H9 (cell line): Measurements from ENCODE around the gene ZNF618. TPM values are rescaled to one million over a fixed set of nuclear protein-coding genes. Genes with fewer than 3 reads are reported as not detected.

Experiments used
- DNase-seq: peaks from one replicate; pipeline ENCODE4 v3.0.0-alpha.2; 2017
- H2AFZ ChIP-seq: one replicate; pipeline ENCODE4 v1.6.1; 2013; ENCODE audit warnings: mild to moderate bottlenecking, low read length, control low read depth, moderate library complexity
- H2AK5ac ChIP-seq: 2 replicates; pipeline ENCODE4 v1.6.1; 2013; ENCODE audit warnings: low read length, control low read depth, mixed read lengths; ENCODE audit not compliant: insufficient read length
- H2BK120ac ChIP-seq: one replicate; pipeline ENCODE4 v1.6.1; 2013; ENCODE audit warnings: low read depth, mild to moderate bottlenecking, low read length, control low read depth, inconsistent platforms; ENCODE audit not compliant: poor library complexity, severe bottlenecking
- H2BK12ac ChIP-seq: 2 replicates; pipeline ENCODE4 v1.6.1; 2013; ENCODE audit warnings: low read length, control low read depth, mixed read lengths, low read depth; ENCODE audit not compliant: insufficient read length
- H2BK15ac ChIP-seq: 2 replicates; pipeline ENCODE4 v1.6.1; 2013; ENCODE audit warnings: low read depth, low read length, control low read depth
- H2BK20ac ChIP-seq: one replicate; pipeline ENCODE4 v1.6.1; 2013; ENCODE audit warnings: low read depth, mild to moderate bottlenecking, low read length, control low read depth, inconsistent platforms; ENCODE audit not compliant: poor library complexity, severe bottlenecking
- H2BK5ac ChIP-seq: 2 replicates; pipeline ENCODE4 v1.6.1; 2013; ENCODE audit warnings: low read length, control low read depth, mixed read lengths; ENCODE audit not compliant: insufficient read length
- H3K14ac ChIP-seq: 2 replicates; pipeline ENCODE4 v1.6.1; 2013; ENCODE audit warnings: low read length, control low read depth; ENCODE audit not compliant: insufficient read depth
- H3K18ac ChIP-seq: 2 replicates; pipeline ENCODE4 v1.6.1; 2013; ENCODE audit warnings: low read depth, mild to moderate bottlenecking, mixed read lengths, low read length, control low read depth; ENCODE audit not compliant: insufficient read length
- H3K23ac ChIP-seq: 2 replicates; pipeline ENCODE4 v1.6.1; 2013; ENCODE audit warnings: low read length, control low read depth, mixed read lengths, low read depth; ENCODE audit not compliant: insufficient read length
- H3K23me2 ChIP-seq: 2 replicates; pipeline ENCODE4 v1.6.1; 2013; ENCODE audit warnings: low read depth, mild to moderate bottlenecking, mixed read lengths, low read length, control low read depth; ENCODE audit not compliant: insufficient read length, poor library complexity, severe bottlenecking
- H3K27ac ChIP-seq: 2 replicates; pipeline ENCODE4 v1.5.1; 2013; ENCODE audit warnings: low read length, control low read depth, mixed read lengths, low read depth; ENCODE audit not compliant: insufficient read length
- H3K27me3 ChIP-seq: 2 replicates; pipeline ENCODE4 v1.6.1; 2013; ENCODE audit warnings: low read length, control low read depth, inconsistent platforms; ENCODE audit not compliant: insufficient read depth
- H3K4ac ChIP-seq: 2 replicates; pipeline ENCODE4 v1.6.1; 2013; ENCODE audit warnings: low read depth, mild to moderate bottlenecking, control low read depth, inconsistent platforms, low read length, moderate library complexity
- H3K4me1 ChIP-seq: 2 replicates; pipeline ENCODE4 v1.6.1; 2013; ENCODE audit warnings: low read length, control low read depth, inconsistent platforms; ENCODE audit not compliant: insufficient read depth
- H3K4me2 ChIP-seq: 2 replicates; pipeline ENCODE4 v1.6.1; 2013; ENCODE audit warnings: low read length, control low read depth, mixed read lengths; ENCODE audit not compliant: insufficient read length, insufficient read depth
- H3K56ac ChIP-seq: 2 replicates; pipeline ENCODE4 v1.6.1; 2013; ENCODE audit warnings: low read depth, mild to moderate bottlenecking, mixed read lengths, low read length, control low read depth; ENCODE audit not compliant: insufficient read length
- H3K79me1 ChIP-seq: 2 replicates; pipeline ENCODE4 v1.6.1; 2013; ENCODE audit warnings: low read depth, mild to moderate bottlenecking, moderate library complexity, low read length, control low read depth, inconsistent platforms; ENCODE audit not compliant: insufficient read depth, poor library complexity, severe bottlenecking
- H3K79me2 ChIP-seq: 2 replicates; pipeline ENCODE4 v1.6.1; 2013; ENCODE audit warnings: low read length, control low read depth, inconsistent platforms; ENCODE audit not compliant: insufficient read depth
- H3K9ac ChIP-seq: 2 replicates; pipeline ENCODE4 v1.6.1; 2013; ENCODE audit warnings: low read length, control low read depth, mixed read lengths; ENCODE audit not compliant: insufficient read length; ENCODE audit errors: extremely low read depth
- H3K9me3 ChIP-seq: one replicate; pipeline ENCODE4 v1.6.1; 2013; ENCODE audit warnings: low read depth, low read length, inconsistent platforms; ENCODE audit not compliant: control insufficient read depth
- H3T11ph ChIP-seq: one replicate; pipeline ENCODE4 v1.6.1; 2013; ENCODE audit warnings: mild to moderate bottlenecking, low read length, control low read depth, inconsistent platforms
- H4K20me1 ChIP-seq: one replicate; pipeline ENCODE4 v1.6.1; 2013; ENCODE audit not compliant: control insufficient read depth, insufficient read length, insufficient read depth
- H4K5ac ChIP-seq: 2 replicates; pipeline ENCODE4 v1.6.1; 2013; ENCODE audit warnings: low read depth, mild to moderate bottlenecking, mixed read lengths, low read length, control low read depth; ENCODE audit not compliant: insufficient read length
- H4K8ac ChIP-seq: replicated peaks from 2 replicates; pipeline ENCODE4 v1.6.1; 2013; ENCODE audit warnings: low read length, control low read depth, mixed read lengths, low read depth; ENCODE audit not compliant: insufficient read length
- H4K91ac ChIP-seq: 2 replicates; pipeline ENCODE4 v1.6.1; 2013; ENCODE audit warnings: low read depth, mild to moderate bottlenecking, moderate library complexity, mixed read lengths, low read length, control low read depth; ENCODE audit not compliant: insufficient read length
- H3K27ac Mint-ChIP-seq, 3 experiments: 2 replicates in 2 of 3; 3 replicates in 1 of 3; pipeline ENCODE4 v1.8.0; 2020 to 2021; ENCODE audit warnings: mixed read lengths in 3 of 3, mild to moderate bottlenecking in 1 of 3, moderate library complexity in 1 of 3
- H3K27me3 Mint-ChIP-seq: 2 replicates; pipeline ENCODE4 v1.8.0; 2021; ENCODE audit warnings: low read depth, mild to moderate bottlenecking, moderate library complexity, mixed read lengths
- H3K36me3 Mint-ChIP-seq, 3 experiments: 2 replicates in 2 of 3; 3 replicates in 1 of 3; pipeline ENCODE4 v1.8.0; 2020 to 2021; ENCODE audit warnings: low read depth in 3 of 3, mixed read lengths in 3 of 3; ENCODE audit not compliant: insufficient read depth in 1 of 3
- H3K4me1 Mint-ChIP-seq, 2 experiments: 2 replicates each; pipeline ENCODE4 v1.8.0; 2020; ENCODE audit warnings: mixed read lengths in 2 of 2
- H3K4me3 Mint-ChIP-seq, 2 experiments: 2 replicates in 1 of 2; 3 replicates in 1 of 2; pipeline ENCODE4 v1.8.0; 2020 to 2021; ENCODE audit warnings: mild to moderate bottlenecking in 2 of 2, mixed read lengths in 2 of 2, moderate library complexity in 1 of 2
- H3K9me3 Mint-ChIP-seq, 2 experiments: 2 replicates in 1 of 2; 3 replicates in 1 of 2; pipeline ENCODE4 v1.8.0; 2020; ENCODE audit warnings: mild to moderate bottlenecking in 2 of 2, mixed read lengths in 2 of 2, moderate library complexity in 1 of 2
- CTCF ChIP-seq: fragments of 200-600 bp; sonication (generic); conservative IDR thresholded peaks from 3 replicates; pipeline ENCODE4 v1.8.0; 2021; ENCODE audit warnings: antibody characterized with exemption, mild to moderate bottlenecking
- WGBS: extraction: QIAGEN DNeasy Blood & Tissue Kit; methylation state at CpG from one replicate; pipeline ENCODE4 v1.1.7; 2013; ENCODE audit warnings: missing lambda C conversion rate, low lambda C conversion rate, mixed read lengths; ENCODE audit not compliant: insufficient read length; ENCODE audit errors: extremely low coverage; 5-methylcytosine and 5-hydroxymethylcytosine counted together
- total RNA-seq: library from RNA; stranded (reverse); gene quantifications from 2 replicates; pipeline ENCODE4 v1.2.1, GENCODE V29; 2021

ZNF618 gene
- total RNA-seq, 1 experiment from 2014 or later, result 13.6 TPM

GRCh38 chr9:113879911-113880310 lies 3.8 kb downstream of the ZNF618 start:
- H3K27ac Mint-ChIP-seq, result no peak overlapping the region
- H3K23me2 ChIP-seq, result no peaks in the 10 kb centered on the region

More at GRCh38 chr9:113879911-113880310, 3.8 kb downstream of the ZNF618 start:
- H3K27me3 ChIP-seq, result no peaks in the 10 kb centered on the region
- Mint-ChIP-seq H3K4me1 (peaks cover 32 to 52% of the 10 kb centered on the region in 2 experiments), H3K4me3 (no peak overlapping the region), H3K36me3 (peaks cover 0 to 1% (median 0%) of the 10 kb centered on the region in 3 experiments; a peak in 2 of 7 replicates), H3K9me3 (peaks cover 0 to 3% of the 10 kb centered on the region in 2 experiments; a peak in 1 of 5 replicates), H3K27me3 (peaks cover 5% of the 10 kb centered on the region)
- no peak overlapping the region for H4K8ac ChIP-seq
- peaks cover 4% of the 10 kb centered on the region for H3K79me1 ChIP-seq
- WGBS, result no CpG with 5 or more reads among the region's 4 CpGs
- H4K5ac ChIP-seq, result no peak overlapping the region
- no peak overlapping the region for H3K14ac ChIP-seq
- no peak overlapping the region for H3K18ac ChIP-seq
- no peak overlapping the region for H2BK120ac ChIP-seq
- no peak overlapping the region for H2AK5ac ChIP-seq
- H3K27ac ChIP-seq, result no peak overlapping the region
- no peak for DNase-seq
- no peak overlapping the region for H3K23ac ChIP-seq
- no peak overlapping the region for H3K4ac ChIP-seq
- H4K20me1 ChIP-seq, result no peaks in the 10 kb centered on the region
- no peak overlapping the region for H3K56ac ChIP-seq
- no peaks in the 10 kb centered on the region for H3K9me3 ChIP-seq
- H3K9ac ChIP-seq, result no peak overlapping the region
- H3K79me2 ChIP-seq, result peaks cover 7% of the 10 kb centered on the region; the same call in 1 of the 2 replicates
- H2BK5ac ChIP-seq, result no peak overlapping the region
- no peak overlapping the region for H2AFZ ChIP-seq
- no peak overlapping the region for H4K91ac ChIP-seq
- no peak overlapping the region for H3K4me2 ChIP-seq
- H3T11ph ChIP-seq, result no peak overlapping the region
- no peak overlapping the region for H2BK12ac ChIP-seq
- H2BK15ac ChIP-seq, result no peak overlapping the region
- no peak overlapping the region for H2BK20ac ChIP-seq
- peaks cover 2% of the 10 kb centered on the region; the same call in 1 of the 2 replicates for H3K4me1 ChIP-seq
- no peak for TF ChIP-seq CTCF
